H9 (cell line): Measurements from ENCODE around the gene DCAF17. TPM values are rescaled to one million over a fixed set of nuclear protein-coding genes. Genes with fewer than 3 reads are reported as not detected.
A peak's percentile ranks its signal among the peaks of the same experiment; 100 is the strongest.

ENCODE experiments used
- DNase-seq: peaks from one replicate; pipeline ENCODE4 v3.0.0-alpha.2; 2017
- H2AFZ ChIP-seq: one replicate; pipeline ENCODE4 v1.6.1; 2013; ENCODE audit warnings: mild to moderate bottlenecking, low read length, control low read depth, moderate library complexity
- H2AK5ac ChIP-seq: 2 replicates; pipeline ENCODE4 v1.6.1; 2013; ENCODE audit warnings: low read length, control low read depth, mixed read lengths; ENCODE audit not compliant: insufficient read length
- H2BK120ac ChIP-seq: one replicate; pipeline ENCODE4 v1.6.1; 2013; ENCODE audit warnings: low read depth, mild to moderate bottlenecking, low read length, control low read depth, inconsistent platforms; ENCODE audit not compliant: poor library complexity, severe bottlenecking
- H2BK12ac ChIP-seq: 2 replicates; pipeline ENCODE4 v1.6.1; 2013; ENCODE audit warnings: low read length, control low read depth, mixed read lengths, low read depth; ENCODE audit not compliant: insufficient read length
- H2BK15ac ChIP-seq: 2 replicates; pipeline ENCODE4 v1.6.1; 2013; ENCODE audit warnings: low read depth, low read length, control low read depth
- H2BK20ac ChIP-seq: one replicate; pipeline ENCODE4 v1.6.1; 2013; ENCODE audit warnings: low read depth, mild to moderate bottlenecking, low read length, control low read depth, inconsistent platforms; ENCODE audit not compliant: poor library complexity, severe bottlenecking
- H2BK5ac ChIP-seq: 2 replicates; pipeline ENCODE4 v1.6.1; 2013; ENCODE audit warnings: low read length, control low read depth, mixed read lengths; ENCODE audit not compliant: insufficient read length
- H3K14ac ChIP-seq: 2 replicates; pipeline ENCODE4 v1.6.1; 2013; ENCODE audit warnings: low read length, control low read depth; ENCODE audit not compliant: insufficient read depth
- H3K18ac ChIP-seq: 2 replicates; pipeline ENCODE4 v1.6.1; 2013; ENCODE audit warnings: low read depth, mild to moderate bottlenecking, mixed read lengths, low read length, control low read depth; ENCODE audit not compliant: insufficient read length
- H3K23ac ChIP-seq: 2 replicates; pipeline ENCODE4 v1.6.1; 2013; ENCODE audit warnings: low read length, control low read depth, mixed read lengths, low read depth; ENCODE audit not compliant: insufficient read length
- H3K23me2 ChIP-seq: 2 replicates; pipeline ENCODE4 v1.6.1; 2013; ENCODE audit warnings: low read depth, mild to moderate bottlenecking, mixed read lengths, low read length, control low read depth; ENCODE audit not compliant: insufficient read length, poor library complexity, severe bottlenecking
- H3K27ac ChIP-seq: 2 replicates; pipeline ENCODE4 v1.5.1; 2013; ENCODE audit warnings: low read length, control low read depth, mixed read lengths, low read depth; ENCODE audit not compliant: insufficient read length
- H3K27me3 ChIP-seq: 2 replicates; pipeline ENCODE4 v1.6.1; 2013; ENCODE audit warnings: low read length, control low read depth, inconsistent platforms; ENCODE audit not compliant: insufficient read depth
- H3K4ac ChIP-seq: 2 replicates; pipeline ENCODE4 v1.6.1; 2013; ENCODE audit warnings: low read depth, mild to moderate bottlenecking, control low read depth, inconsistent platforms, low read length, moderate library complexity
- H3K4me1 ChIP-seq: 2 replicates; pipeline ENCODE4 v1.6.1; 2013; ENCODE audit warnings: low read length, control low read depth, inconsistent platforms; ENCODE audit not compliant: insufficient read depth
- H3K4me2 ChIP-seq: 2 replicates; pipeline ENCODE4 v1.6.1; 2013; ENCODE audit warnings: low read length, control low read depth, mixed read lengths; ENCODE audit not compliant: insufficient read length, insufficient read depth
- H3K56ac ChIP-seq: 2 replicates; pipeline ENCODE4 v1.6.1; 2013; ENCODE audit warnings: low read depth, mild to moderate bottlenecking, mixed read lengths, low read length, control low read depth; ENCODE audit not compliant: insufficient read length
- H3K79me1 ChIP-seq: 2 replicates; pipeline ENCODE4 v1.6.1; 2013; ENCODE audit warnings: low read depth, mild to moderate bottlenecking, moderate library complexity, low read length, control low read depth, inconsistent platforms; ENCODE audit not compliant: insufficient read depth, poor library complexity, severe bottlenecking
- H3K79me2 ChIP-seq: 2 replicates; pipeline ENCODE4 v1.6.1; 2013; ENCODE audit warnings: low read length, control low read depth, inconsistent platforms; ENCODE audit not compliant: insufficient read depth
- H3K9ac ChIP-seq: 2 replicates; pipeline ENCODE4 v1.6.1; 2013; ENCODE audit warnings: low read length, control low read depth, mixed read lengths; ENCODE audit not compliant: insufficient read length; ENCODE audit errors: extremely low read depth
- H3K9me3 ChIP-seq: one replicate; pipeline ENCODE4 v1.6.1; 2013; ENCODE audit warnings: low read depth, low read length, inconsistent platforms; ENCODE audit not compliant: control insufficient read depth
- H3T11ph ChIP-seq: one replicate; pipeline ENCODE4 v1.6.1; 2013; ENCODE audit warnings: mild to moderate bottlenecking, low read length, control low read depth, inconsistent platforms
- H4K20me1 ChIP-seq: one replicate; pipeline ENCODE4 v1.6.1; 2013; ENCODE audit not compliant: control insufficient read depth, insufficient read length, insufficient read depth
- H4K5ac ChIP-seq: 2 replicates; pipeline ENCODE4 v1.6.1; 2013; ENCODE audit warnings: low read depth, mild to moderate bottlenecking, mixed read lengths, low read length, control low read depth; ENCODE audit not compliant: insufficient read length
- H4K8ac ChIP-seq: replicated peaks from 2 replicates; pipeline ENCODE4 v1.6.1; 2013; ENCODE audit warnings: low read length, control low read depth, mixed read lengths, low read depth; ENCODE audit not compliant: insufficient read length
- H4K91ac ChIP-seq: 2 replicates; pipeline ENCODE4 v1.6.1; 2013; ENCODE audit warnings: low read depth, mild to moderate bottlenecking, moderate library complexity, mixed read lengths, low read length, control low read depth; ENCODE audit not compliant: insufficient read length
- H3K27ac Mint-ChIP-seq, 3 experiments: 2 replicates in 2 of 3; 3 replicates in 1 of 3; pipeline ENCODE4 v1.8.0; 2020 to 2021; ENCODE audit warnings: mixed read lengths in 3 of 3, mild to moderate bottlenecking in 1 of 3, moderate library complexity in 1 of 3
- H3K27me3 Mint-ChIP-seq: 2 replicates; pipeline ENCODE4 v1.8.0; 2021; ENCODE audit warnings: low read depth, mild to moderate bottlenecking, moderate library complexity, mixed read lengths
- H3K36me3 Mint-ChIP-seq, 3 experiments: 2 replicates in 2 of 3; 3 replicates in 1 of 3; pipeline ENCODE4 v1.8.0; 2020 to 2021; ENCODE audit warnings: low read depth in 3 of 3, mixed read lengths in 3 of 3; ENCODE audit not compliant: insufficient read depth in 1 of 3
- H3K4me1 Mint-ChIP-seq, 2 experiments: 2 replicates each; pipeline ENCODE4 v1.8.0; 2020; ENCODE audit warnings: mixed read lengths in 2 of 2
- H3K4me3 Mint-ChIP-seq, 2 experiments: 2 replicates in 1 of 2; 3 replicates in 1 of 2; pipeline ENCODE4 v1.8.0; 2020 to 2021; ENCODE audit warnings: mild to moderate bottlenecking in 2 of 2, mixed read lengths in 2 of 2, moderate library complexity in 1 of 2
- H3K9me3 Mint-ChIP-seq, 2 experiments: 2 replicates in 1 of 2; 3 replicates in 1 of 2; pipeline ENCODE4 v1.8.0; 2020; ENCODE audit warnings: mild to moderate bottlenecking in 2 of 2, mixed read lengths in 2 of 2, moderate library complexity in 1 of 2
- WGBS: extraction: QIAGEN DNeasy Blood & Tissue Kit; methylation state at CpG from one replicate; pipeline ENCODE4 v1.1.7; 2013; ENCODE audit warnings: missing lambda C conversion rate, low lambda C conversion rate, mixed read lengths; ENCODE audit not compliant: insufficient read length; ENCODE audit errors: extremely low coverage; 5-methylcytosine and 5-hydroxymethylcytosine counted together
- total RNA-seq: library from RNA; stranded (reverse); gene quantifications from 2 replicates; pipeline ENCODE4 v1.2.1, GENCODE V29; 2021
- TF ChIP-seq, protein P1 (sequence below): fragments of 200-600 bp; sonication (generic); conservative IDR thresholded peaks from 3 replicates; pipeline ENCODE4 v1.8.0; 2021; ENCODE audit warnings: antibody characterized with exemption, mild to moderate bottlenecking

Gene DCAF17
- total RNA-seq, 1 experiment from 2014 or later: 28.1 TPM

DNA sequence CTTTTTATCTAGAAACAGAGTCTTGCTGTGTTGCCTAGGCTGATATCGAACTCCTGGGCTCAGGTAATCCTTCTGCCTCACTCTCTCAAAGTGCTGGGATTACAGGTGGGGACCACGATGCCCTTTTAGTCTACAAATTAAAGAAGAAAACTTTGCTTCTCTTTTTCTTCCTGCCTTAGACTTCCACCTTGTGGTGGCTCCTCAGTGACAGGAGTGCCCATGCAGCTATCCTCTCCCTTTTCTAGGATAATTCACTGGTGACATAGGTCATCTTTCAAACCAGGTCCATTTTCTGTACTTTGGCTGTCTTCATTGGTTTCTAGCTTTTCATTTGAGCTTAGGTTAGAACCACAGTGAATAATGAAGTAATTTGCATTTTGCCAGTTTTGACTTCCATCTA, 13.6 kb downstream of the DCAF17 start:
- Histone ChIP-seq H3K18ac (no peak overlapping the region), H2BK12ac (no peak overlapping the region), H4K20me1 (no peaks in the 10 kb centered on the region), H3K23me2 (no peaks in the 10 kb centered on the region), H3K9ac (no peak overlapping the region), H3K56ac (no peak overlapping the region), H4K8ac (no peak overlapping the region), H2BK120ac (no peak overlapping the region), H3K23ac (no peak overlapping the region), H3K27ac (no peak overlapping the region), H3K27me3 (no peaks in the 10 kb centered on the region), H3K9me3 (no peaks in the 10 kb centered on the region), H2BK20ac (no peak overlapping the region), H3K4me2 (no peak overlapping the region), H3K4me1 (no peaks in the 10 kb centered on the region), H4K91ac (no peak overlapping the region), H3K4ac (no peak overlapping the region), H3T11ph (no peak overlapping the region), H3K79me1 (no peaks in the 10 kb centered on the region), H4K5ac (no peak overlapping the region), H2AK5ac (no peak overlapping the region), H3K79me2 (no peaks in the 10 kb centered on the region), H3K14ac (no peak overlapping the region), H2BK15ac (no peak overlapping the region), H2BK5ac (no peak overlapping the region), H2AFZ (no peak overlapping the region)
- Mint-ChIP-seq H3K4me1 (no peaks in the 10 kb centered on the region), H3K4me3 (no peak overlapping the region), H3K36me3 (peaks cover 16 to 75% (median 73%) of the 10 kb centered on the region in 3 experiments; a peak in 6 of 7 replicates), H3K9me3 (no peaks in the 10 kb centered on the region), H3K27me3 (no peaks in the 10 kb centered on the region), H3K27ac (peak overlapping the region in 1 of 3 experiments; percentile 24; a peak in 1 of 7 replicates)
- TF ChIP-seq, protein P1, sequence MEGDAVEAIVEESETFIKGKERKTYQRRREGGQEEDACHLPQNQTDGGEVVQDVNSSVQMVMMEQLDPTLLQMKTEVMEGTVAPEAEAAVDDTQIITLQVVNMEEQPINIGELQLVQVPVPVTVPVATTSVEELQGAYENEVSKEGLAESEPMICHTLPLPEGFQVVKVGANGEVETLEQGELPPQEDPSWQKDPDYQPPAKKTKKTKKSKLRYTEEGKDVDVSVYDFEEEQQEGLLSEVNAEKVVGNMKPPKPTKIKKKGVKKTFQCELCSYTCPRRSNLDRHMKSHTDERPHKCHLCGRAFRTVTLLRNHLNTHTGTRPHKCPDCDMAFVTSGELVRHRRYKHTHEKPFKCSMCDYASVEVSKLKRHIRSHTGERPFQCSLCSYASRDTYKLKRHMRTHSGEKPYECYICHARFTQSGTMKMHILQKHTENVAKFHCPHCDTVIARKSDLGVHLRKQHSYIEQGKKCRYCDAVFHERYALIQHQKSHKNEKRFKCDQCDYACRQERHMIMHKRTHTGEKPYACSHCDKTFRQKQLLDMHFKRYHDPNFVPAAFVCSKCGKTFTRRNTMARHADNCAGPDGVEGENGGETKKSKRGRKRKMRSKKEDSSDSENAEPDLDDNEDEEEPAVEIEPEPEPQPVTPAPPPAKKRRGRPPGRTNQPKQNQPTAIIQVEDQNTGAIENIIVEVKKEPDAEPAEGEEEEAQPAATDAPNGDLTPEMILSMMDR: peak; percentile 45; the same call in 2 of the 3 replicates
- no peak for DNase-seq
- no CpG with 5 or more reads among the region's 2 CpGs for WGBS
